HCT116 (cell line): ENCODE measurements around the gene SMAD2. TPM values are rescaled to one million over a fixed set of nuclear protein-coding genes. Genes with fewer than 3 reads are reported as not detected.

Experiments
- ATAC-seq: fragments of 200-7000 bp; cut with Tn5 transposase; 2 replicates; pipeline ENCODE4 v1.9.1; 2020; ENCODE audit warnings: mild to moderate bottlenecking, moderate library complexity
- BruUV-seq: library from RNA; stranded (reverse); fragments of 400-500 nt; replicated peaks from 2 replicates; lab custom pipeline; 2021; lab: Mats Ljungman, UMichigan
- CTCF ChIA-PET: fragments of 300-600 bp; sonication (Branson Sonifier 250); formaldehyde crosslinking; loops from one replicate; lab custom pipeline; 2021; ENCODE audit warnings: antibody characterized with exemption; lab: Charles Lee
- POLR2A ChIA-PET: fragments of 300-600, 350-600 bp; sonication (Branson Sonifier 250); formaldehyde crosslinking; loops from one replicate; lab custom pipeline; 2021; ENCODE audit warnings: antibody characterized with exemption; lab: Charles Lee
- RAD21 ChIA-PET, 2 experiments: fragments of 300-600 bp; sonication (Branson Sonifier 250); formaldehyde crosslinking; loops; one replicate each; lab custom pipeline; 2023; ENCODE audit warnings: low total read pairs in 2 of 2; ENCODE audit not compliant: uncharacterized antibody in 2 of 2, unreplicated experiment in 2 of 2, low non-redundant PET in 1 of 2; lab: Charles Lee
- DNase-seq: peaks from one replicate; pipeline ENCODE4 v3.0.0-alpha.2; 2010; ENCODE audit warnings: low read depth, low spot score
- H2AFZ ChIP-seq: fragments of 200-600 bp; shearing (Covaris generic), sonication (generic); 2 replicates; pipeline ENCODE4 v1.6.1; 2017; ENCODE audit warnings: low read depth, mixed run types, mixed read lengths, antibody characterized with exemption, low read length; ENCODE audit not compliant: poor library complexity, severe bottlenecking
- H3K27ac ChIP-seq: 2 replicates; pipeline ENCODE4 v1.5.1; 2012; ENCODE audit warnings: low read depth, low read length
- H3K27me3 ChIP-seq: fragments of 200-600 bp; sonication (generic); 2 replicates; pipeline ENCODE4 v1.6.1; 2016; ENCODE audit warnings: mixed run types, low read length, mixed read lengths; ENCODE audit not compliant: insufficient read depth
- H3K36me3 ChIP-seq, 2 experiments: fragments of 200-500 bp in 1 of 2; fragments of 200-600 bp in 1 of 2; sonication (Bioruptor generic) in 1 of 2; sonication (generic) in 1 of 2; 2 replicates each; pipeline versions ENCODE4 v1.5.1 to v1.6.1; 2014 to 2016; ENCODE audit warnings: low read length in 2 of 2, inconsistent platforms in 1 of 2, mixed read lengths in 1 of 2, mixed run types in 1 of 2; ENCODE audit not compliant: insufficient read depth in 2 of 2, control insufficient read depth in 1 of 2
- H3K4me1 ChIP-seq, 2 experiments: fragments of 200-600 bp in 1 of 2; sonication (generic) in 1 of 2; 2 replicates each; pipeline versions ENCODE4 v1.5.1 to v1.6.1; 2012 to 2017; ENCODE audit warnings: low read length in 2 of 2, inconsistent platforms in 1 of 2, mild to moderate bottlenecking in 1 of 2, mixed read lengths in 1 of 2, mixed run types in 1 of 2, moderate library complexity in 1 of 2; ENCODE audit not compliant: insufficient read depth in 2 of 2, control insufficient read depth in 1 of 2
- H3K4me2 ChIP-seq: fragments of 200-600 bp; sonication (generic); 2 replicates; pipeline ENCODE4 v1.6.1; 2017; ENCODE audit warnings: mixed run types, low read length, mixed read lengths
- H3K4me3 ChIP-seq, 2 experiments: fragments of 200-600 bp in 1 of 2; sonication (generic) in 1 of 2; replicated peaks in 1 of 2; 2 replicates each; pipeline ENCODE4 v1.5.1; 2011 to 2016; ENCODE audit warnings: low read length in 2 of 2, control low read depth in 1 of 2, low read depth in 1 of 2, mild to moderate bottlenecking in 1 of 2, mixed read lengths in 1 of 2, mixed run types in 1 of 2
- H3K79me2 ChIP-seq: fragments of 200-600 bp; sonication (generic); 2 replicates; pipeline ENCODE4 v1.6.1; 2017; ENCODE audit warnings: mild to moderate bottlenecking, mixed run types, low read length, moderate library complexity, mixed read lengths; ENCODE audit not compliant: insufficient read depth
- H3K9ac ChIP-seq: fragments of 200-600 bp; sonication (generic); 2 replicates; pipeline ENCODE4 v1.6.1; 2016; ENCODE audit warnings: low read length, mixed read lengths
- H3K9me2 ChIP-seq: fragments of 200-600 bp; sonication (generic), shearing (Covaris generic); 2 replicates; pipeline ENCODE4 v1.6.1; 2017; ENCODE audit warnings: mixed run types, mild to moderate bottlenecking, moderate library complexity; ENCODE audit not compliant: insufficient read depth
- H3K9me3 ChIP-seq, 2 experiments: fragments of 200-500 bp in 1 of 2; fragments of 200-600 bp in 1 of 2; sonication (Bioruptor generic) in 1 of 2; sonication (generic) in 1 of 2; 2 replicates each; pipeline ENCODE4 v1.6.1; 2014 to 2017; ENCODE audit warnings: low read length in 2 of 2, mixed read lengths in 2 of 2, inconsistent platforms in 1 of 2, low read depth in 1 of 2, mild to moderate bottlenecking in 1 of 2, mixed run types in 1 of 2, moderate library complexity in 1 of 2; ENCODE audit not compliant: control insufficient read depth in 1 of 2, insufficient read depth in 1 of 2
- H4K20me1 ChIP-seq: fragments of 200-600 bp; sonication (generic), shearing (Covaris generic); 2 replicates; pipeline ENCODE4 v1.6.1; 2017; ENCODE audit warnings: mixed run types, mild to moderate bottlenecking, moderate library complexity; ENCODE audit not compliant: insufficient read depth
- CBX3 ChIP-seq: IDR thresholded peaks from 2 replicates; pipeline ENCODE4 v1.6.1; 2012; ENCODE audit warnings: low read depth
- EGR1 ChIP-seq: IDR thresholded peaks from 2 replicates; pipeline ENCODE4 v1.6.1; 2012; ENCODE audit warnings: low read depth
- ELF1 ChIP-seq: IDR thresholded peaks from 2 replicates; pipeline ENCODE4 v1.6.1; 2012; ENCODE audit warnings: low read depth, borderline replicate concordance
- EZH2 ChIP-seq: fragments of 200-600 bp; sonication (generic); IDR thresholded peaks from 2 replicates; pipeline ENCODE4 v1.6.1; 2017; ENCODE audit warnings: antibody characterized with exemption, mixed run types
- EZH2phosphoT487 ChIP-seq: fragments of 200-600 bp; IDR thresholded peaks from 2 replicates; pipeline ENCODE4 v1.6.1; 2018; ENCODE audit warnings: antibody characterized with exemption, borderline replicate concordance
- FOSL1 ChIP-seq: IDR thresholded peaks from 2 replicates; pipeline ENCODE4 v1.6.1; 2012; ENCODE audit warnings: low read depth
- JUND ChIP-seq: IDR thresholded peaks from 2 replicates; pipeline ENCODE4 v1.6.1; 2012
- POLR2A ChIP-seq: IDR thresholded peaks from 2 replicates; pipeline ENCODE4 v1.7.0; 2011; ENCODE audit warnings: borderline replicate concordance; ENCODE audit not compliant: insufficient read depth, insufficient read length; ENCODE audit errors: extremely low read depth
- REST ChIP-seq: IDR thresholded peaks from 2 replicates; pipeline ENCODE4 v1.6.1; 2012; ENCODE audit warnings: low read depth
- SP1 ChIP-seq: IDR thresholded peaks from 2 replicates; pipeline ENCODE4 v1.6.1; 2012; ENCODE audit warnings: low read depth
- SRF ChIP-seq: IDR thresholded peaks from 2 replicates; pipeline ENCODE4 v1.6.1; 2012; ENCODE audit warnings: low read depth
- YY1 ChIP-seq: IDR thresholded peaks from 2 replicates; pipeline ENCODE4 v1.6.1; 2011; ENCODE audit warnings: low read length, low read depth, moderate library complexity, mild to moderate bottlenecking; ENCODE audit not compliant: insufficient replicate concordance; ENCODE audit errors: extremely low read depth
- ZNF274 ChIP-seq: fragments of 200-500 bp; sonication (Bioruptor generic); IDR thresholded peaks from 2 replicates; pipeline ENCODE4 v1.6.1; 2014; ENCODE audit warnings: mild to moderate bottlenecking, low read depth, low read length, inconsistent platforms
- intact Hi-C: fragments of 100-400 bp; cut with micrococcal nuclease; formaldehyde crosslinking; loops from 2 replicates; pipeline ENCODE4 v1.10.0; 2022
- total RNA-seq: library from RNA; stranded (reverse); gene quantifications from one replicate; pipeline ENCODE4 v1.2.1, GENCODE V29; 2021; ENCODE audit not compliant: unreplicated experiment
- TF ChIP-seq, protein P1 (sequence below): IDR thresholded peaks from 2 replicates; pipeline ENCODE4 v1.6.1; 2011; ENCODE audit warnings: mild to moderate bottlenecking, low read length, moderate library complexity; ENCODE audit not compliant: insufficient replicate concordance; ENCODE audit errors: extremely low read depth
- TF ChIP-seq, protein P2 (sequence below): IDR thresholded peaks from 2 replicates; pipeline ENCODE4 v1.6.1; 2012

SMAD2 gene
- total RNA-seq, 1 experiment from 2014 or later, result 130 TPM

DNA sequence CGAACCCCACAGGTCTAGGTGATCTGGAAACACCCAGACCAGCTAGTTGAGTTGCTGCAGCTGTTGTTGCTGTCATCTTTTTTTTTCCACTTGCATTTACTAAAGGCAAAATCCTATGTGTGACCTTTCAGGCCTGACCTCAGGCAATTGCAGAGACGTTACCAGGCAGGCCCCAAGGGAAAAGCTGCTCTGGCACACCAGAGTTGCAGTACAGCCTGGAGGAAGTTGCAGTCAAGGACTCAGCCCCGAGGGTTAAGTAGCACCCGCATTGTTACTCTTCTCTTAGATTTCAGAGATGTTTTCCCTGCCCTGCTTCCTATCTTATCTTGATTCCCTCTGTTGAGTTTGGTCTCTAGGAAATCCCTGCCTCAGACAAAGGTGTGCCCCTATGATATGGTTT is 45.2 kb upstream of the SMAD2 start:
- RAD21 ChIA-PET, result no interaction called here
- Histone ChIP-seq H3K79me2 (no peaks in the 10 kb centered on the region), H2AFZ (no peak overlapping the region), H3K27me3 (no peaks in the 10 kb centered on the region), H3K27ac (no peak overlapping the region), H3K4me2 (no peak overlapping the region), H3K9me2 (no peaks in the 10 kb centered on the region)
- POLR2A ChIA-PET, result no interaction called here
- BruUV-seq, result no TSS peak
- TF ChIP-seq POLR2A, result no peak
- no peak for TF ChIP-seq FOSL1
- TF ChIP-seq JUND, result no peak
- TF ChIP-seq ZNF274, result no peak
- TF ChIP-seq, protein P1, sequence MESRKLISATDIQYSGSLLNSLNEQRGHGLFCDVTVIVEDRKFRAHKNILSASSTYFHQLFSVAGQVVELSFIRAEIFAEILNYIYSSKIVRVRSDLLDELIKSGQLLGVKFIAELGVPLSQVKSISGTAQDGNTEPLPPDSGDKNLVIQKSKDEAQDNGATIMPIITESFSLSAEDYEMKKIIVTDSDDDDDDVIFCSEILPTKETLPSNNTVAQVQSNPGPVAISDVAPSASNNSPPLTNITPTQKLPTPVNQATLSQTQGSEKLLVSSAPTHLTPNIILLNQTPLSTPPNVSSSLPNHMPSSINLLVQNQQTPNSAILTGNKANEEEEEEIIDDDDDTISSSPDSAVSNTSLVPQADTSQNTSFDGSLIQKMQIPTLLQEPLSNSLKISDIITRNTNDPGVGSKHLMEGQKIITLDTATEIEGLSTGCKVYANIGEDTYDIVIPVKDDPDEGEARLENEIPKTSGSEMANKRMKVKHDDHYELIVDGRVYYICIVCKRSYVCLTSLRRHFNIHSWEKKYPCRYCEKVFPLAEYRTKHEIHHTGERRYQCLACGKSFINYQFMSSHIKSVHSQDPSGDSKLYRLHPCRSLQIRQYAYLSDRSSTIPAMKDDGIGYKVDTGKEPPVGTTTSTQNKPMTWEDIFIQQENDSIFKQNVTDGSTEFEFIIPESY, result no peak
- no peak for TF ChIP-seq EGR1
- no peak for TF ChIP-seq SRF
- TF ChIP-seq ELF1, result no peak
- no peak for TF ChIP-seq SP1
- TF ChIP-seq CBX3, result no peak
- TF ChIP-seq, protein P2, sequence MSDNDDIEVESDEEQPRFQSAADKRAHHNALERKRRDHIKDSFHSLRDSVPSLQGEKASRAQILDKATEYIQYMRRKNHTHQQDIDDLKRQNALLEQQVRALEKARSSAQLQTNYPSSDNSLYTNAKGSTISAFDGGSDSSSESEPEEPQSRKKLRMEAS, result no peak
- no peak for TF ChIP-seq REST
- TF ChIP-seq EZH2phosphoT487, result no peak
- TF ChIP-seq YY1, result no peak
- TF ChIP-seq EZH2, result no peak
- TF ChIP-seq, all 23 proteins: peak for 0
- Histone ChIP-seq H3K36me3 (no peaks in the 10 kb centered on the region), H4K20me1 (no peaks in the 10 kb centered on the region), H3K9ac (no peak overlapping the region), H3K4me1 (no peaks in the 10 kb centered on the region), H3K9me3 (no peaks in the 10 kb centered on the region), H3K4me3 (no peak overlapping the region)
- intact Hi-C loops, result no loop called here
- CTCF ChIA-PET, result no interaction called here
- ATAC-seq, result no peak
- no peak for DNase-seq
